Sigmoid colon (tissue), 7 donors: ENCODE results near the gene EPHA10. TPM values are rescaled to one million over a fixed set of nuclear protein-coding genes. Genes with fewer than 3 reads are reported as not detected.

ENCODE experiments used
- DNase-seq: peaks from one replicate; pipeline ENCODE4 v3.0.0-alpha.2; 2019
- H3K27ac ChIP-seq, 4 donors: fragments of 200-600 bp; sonication (generic); one replicate each; pipeline ENCODE4 v1.5.1; 2016 to 2019; ENCODE audit warnings: mild to moderate bottlenecking in 1 of 4
- H3K27me3 ChIP-seq, 3 donors: fragments of 200-600 bp; sonication (generic); one replicate each; pipeline ENCODE4 v1.5.1; 2019; ENCODE audit warnings: mild to moderate bottlenecking in 1 of 3
- H3K36me3 ChIP-seq, 4 donors: fragments of 200-600 bp; sonication (generic); one replicate each; pipeline ENCODE4 v1.5.1; 2016 to 2019
- H3K4me1 ChIP-seq, 4 donors: fragments of 200-600 bp; sonication (generic); one replicate each; pipeline ENCODE4 v1.5.1; 2017 to 2019
- H3K4me3 ChIP-seq, 4 donors: fragments of 200-600 bp; sonication (generic); one replicate each; pipeline ENCODE4 v1.5.1; 2017 to 2019; ENCODE audit warnings: mild to moderate bottlenecking in 2 of 4, moderate library complexity in 1 of 4
- H3K9me3 ChIP-seq, 4 donors: fragments of 200-600 bp in 3 of 4; sonication (generic) in 3 of 4; one replicate each; pipeline versions ENCODE4 v1.5.1 to v1.6.1; 2013 to 2019
- CTCF ChIP-seq, 4 experiments: fragments of 450-650 bp in 3 of 4; fragments of 200-600 bp in 1 of 4; IDR thresholded peaks; one replicate each; pipeline ENCODE4 v1.5.1; 2016 to 2019; ENCODE audit warnings: antibody characterized with exemption in 4 of 4, mild to moderate bottlenecking in 3 of 4, moderate library complexity in 2 of 4
- EP300 ChIP-seq, 4 donors: sonication (generic); formaldehyde crosslinking; IDR thresholded peaks; one replicate each; pipeline ENCODE4 v1.6.1; 2017; ENCODE audit warnings: antibody characterized with exemption in 4 of 4
- POLR2A ChIP-seq, 2 donors: fragments of 450-650 bp; IDR thresholded peaks; one replicate each; pipeline ENCODE4 v1.6.1; 2016; ENCODE audit warnings: antibody characterized with exemption in 2 of 2, mild to moderate bottlenecking in 2 of 2, moderate library complexity in 2 of 2
- POLR2AphosphoS5 ChIP-seq, 4 donors: sonication (generic); formaldehyde crosslinking; IDR thresholded peaks; one replicate each; pipeline ENCODE4 v1.6.1; 2017; ENCODE audit warnings: antibody characterized with exemption in 4 of 4
- whole genome bisulfite sequencing, 2 donors: extraction: QIAGEN DNeasy Blood & Tissue Kit; methylation state at CpG; one replicate each; pipeline ENCODE4 v1.1.7; 2013; 5-methylcytosine and 5-hydroxymethylcytosine counted together
- intact Hi-C: fragments of 100-400 bp; cut with DNase I; formaldehyde crosslinking; loops from one replicate; pipeline ENCODE4 v1.15.1; 2023
- polyA plus RNA-seq, 3 donors: library from polyadenylated mRNA; stranded (reverse); fragments of 200-250 nt; gene quantifications; one replicate each; pipeline ENCODE4 v1.2.3, GENCODE V29; 2013
- total RNA-seq, 4 donors: library from RNA; depleted of rRNA; stranded (reverse); fragments of >200 nt; gene quantifications; one replicate each; pipeline ENCODE4 v1.1.0, GENCODE V29; 2016
- donor health status: healthy with polysubstance abuse.
- donor health status: Bipolar disorder and iron deficiency.
- donor health status: healthy.

Gene EPHA10
- total and polyA plus RNA-seq, 7 donors: 0.14 to 33.3 (median 0.83) TPM

- peaks cover 0 to 34% (median 25%) of the 10 kb centered on the region in 4 donors for H3K4me1 ChIP-seq
- H3K27ac ChIP-seq: peak overlapping the region in 3 of 4 donors; percentile 96 to 98 (median 98)
- H3K4me3 ChIP-seq: no peak overlapping the region
- WGBS, 2 donors: 48 to 58% methylated on average over 2 of the region's 2 CpGs
- no peaks in the 10 kb centered on the region for H3K9me3 ChIP-seq
- no peak for DNase-seq
- TF ChIP-seq CTCF (IDR thresholded peaks at IDR 0.05) (no peak), EP300 (IDR thresholded peaks at IDR 0.05) (no peak), POLR2A (IDR thresholded peaks at IDR 0.05) (no peak), POLR2AphosphoS5 (IDR thresholded peaks at IDR 0.05) (no peak)
- intact Hi-C loops: loop anchor here (2.0 to 10.0 kb wide), 3 partner anchors 49 to 235 kb away; partner anchors contain the start of genes INPP5B, MTF1 and POU3F1
- peaks cover 3 to 25% (median 11%) of the 10 kb centered on the region in 4 donors for H3K36me3 ChIP-seq
- no peaks in the 10 kb centered on the region for H3K27me3 ChIP-seq
Measured at GRCh38 chr1:37809942-37810341, 45.0 kb upstream of the EPHA10 start.

GRCh38 chr1:37808369-37809319 lies 43.7 kb upstream of the EPHA10 start:
- H3K27me3 ChIP-seq: no peaks in the 10 kb centered on the region
- no peaks in the 10 kb centered on the region for H3K9me3 ChIP-seq
- peaks cover 13 to 32% (median 24%) of the 10 kb centered on the region in 4 donors for H3K36me3 ChIP-seq
- WGBS, 2 donors: 1 to 6% methylated on average over 54 of the region's 54 CpGs
- peak in 3 of 4 donors; percentile 27 to 61 (median 29) for TF ChIP-seq POLR2AphosphoS5 (IDR thresholded peaks at IDR 0.05)
- TF ChIP-seq POLR2A (IDR thresholded peaks at IDR 0.05): no peak
- peak in 1 of 4 donors; percentile 2 for TF ChIP-seq EP300 (IDR thresholded peaks at IDR 0.05)
- intact Hi-C loops: loop anchor here (1.0 to 10.0 kb wide), 4 partner anchors 50 to 236 kb away; partner anchors contain the start of genes CDCA8, INPP5B, MTF1 and POU3F1
- H3K4me1 ChIP-seq: peaks cover 0 to 34% (median 25%) of the 10 kb centered on the region in 4 donors
- peak overlapping the region; percentile 91 to 98 (median 97) for H3K27ac ChIP-seq
- DNase-seq: peak; percentile 86
- H3K4me3 ChIP-seq: peak overlapping the region; percentile 77 to 90 (median 86)

- H3K36me3 ChIP-seq: peaks cover 13 to 41% (median 32%) of the 10 kb centered on the region in 4 donors
- peaks cover 0 to 34% (median 25%) of the 10 kb centered on the region in 4 donors for H3K4me1 ChIP-seq
- WGBS, 2 donors: 0 to 1% methylated on average over 95 of the region's 95 CpGs
- intact Hi-C loops: loop anchor here (1.0 to 10.0 kb wide), 4 partner anchors 51 to 237 kb away; partner anchors contain the start of genes CDCA8, INPP5B, MTF1 and POU3F1
- H3K9me3 ChIP-seq: no peaks in the 10 kb centered on the region
- no peaks in the 10 kb centered on the region for H3K27me3 ChIP-seq
- peak within 1 kb of the TSS; percentile 77 to 90 (median 86) for H3K4me3 ChIP-seq
- TF ChIP-seq POLR2AphosphoS5 (IDR thresholded peaks at IDR 0.05) (peak; percentile 93 to 98 (median 96)), POLR2A (IDR thresholded peaks at IDR 0.05) (peak; percentile 60 to 73), EP300 (IDR thresholded peaks at IDR 0.05) (no peak)
- peak within 1 kb of the TSS; percentile 91 to 98 (median 97) for H3K27ac ChIP-seq
- DNase-seq: peak; percentile 97
Measured at GRCh38 chr1:37807555-37808368, 42.8 kb upstream of the EPHA10 start, which contains the start of the genes C1orf122 and YRDC. Gene C1orf122, plus strand, starts transcription at chr1:37807790. Its CDS starts 615 bp downstream, at chr1:37808405. Gene YRDC, minus strand, starts transcription at chr1:37808208. Its CDS starts 28 bp downstream, at chr1:37808180.

GRCh38 chr1:37807220-37807554 lies 42.3 kb upstream of the EPHA10 start:
- Histone ChIP-seq H3K4me3 (peak overlapping the region; percentile 77 to 90 (median 86)), H3K27me3 (no peaks in the 10 kb centered on the region), H3K4me1 (peaks cover 0 to 34% (median 25%) of the 10 kb centered on the region in 4 donors), H3K9me3 (no peaks in the 10 kb centered on the region), H3K36me3 (peaks cover 13 to 47% (median 37%) of the 10 kb centered on the region in 4 donors), H3K27ac (peak overlapping the region; percentile 91 to 98 (median 97))
- 4 to 15% methylated on average over 9 of the region's 9 CpGs for WGBS, 2 donors
- DNase-seq: no peak
- no peak for TF ChIP-seq EP300 (IDR thresholded peaks at IDR 0.05)
- no peak for TF ChIP-seq CTCF (IDR thresholded peaks at IDR 0.05)
- TF ChIP-seq POLR2A (IDR thresholded peaks at IDR 0.05): no peak
- TF ChIP-seq POLR2AphosphoS5 (IDR thresholded peaks at IDR 0.05): no peak
- intact Hi-C loops: loop anchor here (10.0 kb wide), 2 partner anchors 138 to 238 kb away; partner anchors contain the start of genes INPP5B and POU3F1

- Histone ChIP-seq H3K36me3 (peaks cover 13 to 70% (median 39%) of the 10 kb centered on the region in 4 donors), H3K27me3 (no peaks in the 10 kb centered on the region), H3K4me3 (no peak overlapping the region), H3K27ac (no peak overlapping the region), H3K4me1 (peaks cover 0 to 13% (median 11%) of the 10 kb centered on the region in 4 donors), H3K9me3 (no peaks in the 10 kb centered on the region)
- TF ChIP-seq POLR2A (IDR thresholded peaks at IDR 0.05) (no peak), POLR2AphosphoS5 (IDR thresholded peaks at IDR 0.05) (no peak), EP300 (IDR thresholded peaks at IDR 0.05) (no peak), CTCF (IDR thresholded peaks at IDR 0.05) (no peak)
- 95 to 98% methylated on average over 1 of the region's 1 CpG for WGBS, 2 donors
- no peak for DNase-seq
- intact Hi-C loops: loop anchor here (10.0 kb wide), 2 partner anchors 142 to 242 kb away; partner anchors contain the start of genes INPP5B and POU3F1
Measured at GRCh38 chr1:37802439-37802838, 37.5 kb upstream of the EPHA10 start.
